Kidney epithelial cell (primary cell): ENCODE data around the gene ILDR1. TPM values are rescaled to one million over a fixed set of nuclear protein-coding genes. Genes with fewer than 3 reads are reported as not detected.
A peak's percentile ranks its signal among the peaks of the same experiment; 100 is the strongest.

Experiments used
- DNase-seq: peaks from one replicate; pipeline ENCODE4 v3.0.0-alpha.2; 2010; ENCODE audit warnings: low read depth
- H3K27me3 ChIP-seq: 2 replicates; pipeline ENCODE4 v1.6.0; 2011; ENCODE audit warnings: low read length; ENCODE audit not compliant: control insufficient read depth, insufficient read depth
- H3K36me3 ChIP-seq: 2 replicates; pipeline ENCODE4 v1.5.1; 2011; ENCODE audit warnings: low read length; ENCODE audit not compliant: control insufficient read depth, insufficient read depth
- H3K4me3 ChIP-seq: 2 replicates; pipeline ENCODE4 v1.5.1; 2011; ENCODE audit warnings: low read depth, mild to moderate bottlenecking, control low read depth, low read length
- CTCF ChIP-seq: IDR thresholded peaks from 2 replicates; pipeline ENCODE4 v1.5.1; 2011; ENCODE audit warnings: mild to moderate bottlenecking, moderate library complexity, low read length, control low read depth, inconsistent platforms; ENCODE audit not compliant: insufficient read depth, poor library complexity, severe bottlenecking
- total RNA-seq: library from RNA; depleted of rRNA; stranded (reverse); fragments of >200 nt; gene quantifications from 2 replicates; pipeline ENCODE4 v1.2.3, GENCODE V29; 2015

Gene ILDR1
- 3.7 and 4.4 TPM in 2 replicates for total RNA-seq

DNA sequence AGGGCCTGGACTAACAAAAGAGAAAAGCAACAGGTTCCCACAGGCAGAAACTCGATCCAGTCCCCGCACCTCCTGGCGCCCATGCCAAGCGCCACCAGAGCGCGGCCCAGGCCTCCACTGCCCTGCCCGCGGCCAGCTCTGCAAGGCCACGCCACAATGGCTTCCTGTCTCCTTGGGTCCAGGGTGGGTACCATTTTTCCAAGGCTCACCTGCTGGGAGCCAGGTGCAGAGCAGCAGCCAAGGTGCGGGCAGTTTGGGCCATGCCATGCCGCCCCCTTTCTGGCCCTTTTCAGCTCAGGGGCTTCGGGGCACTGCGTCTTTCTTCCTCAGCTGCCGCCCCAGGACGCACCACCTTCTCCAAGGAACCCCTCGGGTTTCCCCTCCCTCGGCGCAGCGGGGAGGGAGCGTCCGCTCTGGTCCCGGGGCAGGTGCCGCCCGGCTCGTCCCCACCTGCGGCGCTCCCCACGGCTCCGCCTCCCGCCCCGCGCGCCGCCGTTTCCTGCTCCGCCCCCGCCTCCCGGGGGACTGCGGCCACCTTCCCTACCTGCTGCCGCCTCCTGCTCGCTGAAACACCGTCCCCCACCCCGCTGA is at the start of gene ILDR1:
Gene ILDR1 (minus strand): TSS at position 437 of the 591 bp plus-strand sequence. CDS start 170 bp downstream, at position 267.
- no peak for TF ChIP-seq CTCF
- Histone ChIP-seq H3K27me3 (no peaks in the 10 kb centered on the region), H3K36me3 (no peaks in the 10 kb centered on the region), H3K4me3 (peak within 1 kb of the TSS; percentile 61)
- no peak for DNase-seq

DNA sequence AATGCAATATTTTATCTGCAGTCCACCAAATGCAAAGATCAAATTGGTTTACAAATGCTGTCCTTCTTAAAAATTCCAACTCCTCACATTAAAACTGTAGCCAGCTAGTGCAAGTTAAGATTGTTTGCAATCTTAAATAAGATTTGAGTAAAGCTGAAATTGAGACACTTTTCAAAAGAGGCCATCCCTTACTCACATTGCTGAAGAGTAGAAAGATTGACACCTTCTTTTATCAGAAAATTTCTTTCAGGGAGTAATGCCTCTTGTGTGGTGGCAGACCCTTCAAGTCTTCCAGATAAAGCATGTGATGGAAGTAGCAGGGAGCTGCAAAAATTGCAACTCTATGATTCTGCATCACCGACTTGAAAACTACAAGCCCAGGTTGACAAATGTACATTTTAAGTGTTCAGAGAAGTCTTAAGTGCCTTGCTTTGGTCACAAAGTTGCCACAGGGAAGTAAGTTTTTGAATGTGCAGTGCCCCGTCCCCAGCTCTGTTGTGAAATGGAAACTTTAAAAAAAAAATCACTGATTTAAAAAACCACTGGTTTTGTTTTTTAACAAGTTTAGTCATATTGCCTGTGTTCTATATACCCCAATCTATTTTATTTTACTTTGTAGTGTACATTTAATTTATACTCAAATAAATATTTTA is 45.7 kb upstream of the ILDR1 start:
- no peak for TF ChIP-seq CTCF
- Histone ChIP-seq H3K27me3 (no peaks in the 10 kb centered on the region), H3K4me3 (no peak overlapping the region), H3K36me3 (no peaks in the 10 kb centered on the region)
- no peak for DNase-seq

GRCh38 chr3:122067214-122067550 is 45.1 kb upstream of the ILDR1 start:
- no peak for TF ChIP-seq CTCF
- Histone ChIP-seq H3K4me3 (no peak overlapping the region), H3K36me3 (no peaks in the 10 kb centered on the region), H3K27me3 (no peaks in the 10 kb centered on the region)
- no peak for DNase-seq

GRCh38 chr3:122066331-122067213 is 44.5 kb upstream of the ILDR1 start:
- no peak for TF ChIP-seq CTCF
- Histone ChIP-seq H3K27me3 (no peaks in the 10 kb centered on the region), H3K4me3 (no peak overlapping the region), H3K36me3 (no peaks in the 10 kb centered on the region)
- DNase-seq = no peak

- Histone ChIP-seq H3K27me3 (no peaks in the 10 kb centered on the region), H3K4me3 (no peak overlapping the region), H3K36me3 (no peaks in the 10 kb centered on the region)
- DNase-seq = no peak
- TF ChIP-seq CTCF = no peak
Observed at GRCh38 chr3:122064326-122064725, 42.3 kb upstream of the ILDR1 start.
